Measurements from ENCODE around the gene LSM7.

The LSM7 gene

GRCh38 chr19:2338055-2338615, 9.7 kb upstream of the LSM7 start:
- DNase-seq, result no peak

- no peak for DNase-seq
Measured at GRCh38 chr19:2337329-2337707, 8.9 kb upstream of the LSM7 start.

DNA sequence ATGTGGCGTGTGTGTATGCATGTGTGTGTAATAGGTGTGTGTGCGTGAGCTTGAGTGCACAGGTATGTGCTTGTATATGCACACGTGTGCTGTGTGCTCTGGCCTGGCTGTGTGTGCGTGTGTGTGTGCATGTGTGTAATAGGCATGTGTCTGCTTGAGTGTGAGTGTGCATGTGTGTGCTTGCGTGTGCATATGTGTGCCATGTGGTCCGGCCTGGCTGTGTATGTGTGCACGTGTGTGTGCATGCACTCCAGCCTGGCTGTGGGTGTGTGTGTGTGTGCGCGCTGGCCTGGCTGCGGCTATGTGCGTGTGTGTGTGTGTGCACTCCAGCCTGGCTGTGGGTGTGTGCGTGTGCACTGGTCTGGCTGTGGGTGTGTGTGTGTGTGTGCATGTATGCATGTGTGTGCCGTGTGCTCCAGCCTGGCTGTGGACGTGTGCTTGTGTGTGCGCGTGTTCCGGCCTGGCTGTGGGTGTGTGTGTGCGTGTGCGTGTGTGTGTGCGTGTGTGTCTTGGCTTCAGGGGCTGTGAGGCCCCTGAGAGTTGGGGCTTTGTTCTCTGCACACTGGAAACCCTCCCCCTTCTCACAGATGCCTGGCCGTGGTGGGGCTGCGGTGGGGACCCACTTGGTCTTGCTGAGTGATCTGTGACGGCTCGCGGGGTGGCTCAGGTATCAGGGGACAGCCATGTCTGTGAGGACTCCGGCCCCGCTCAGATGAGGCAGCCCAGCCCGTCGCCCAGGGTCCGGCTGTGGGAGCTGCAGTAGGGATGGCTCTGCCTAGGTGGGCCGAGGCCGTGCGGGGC, 8.3 kb upstream of the LSM7 start:
- no peak for DNase-seq

GRCh38 chr19:2335848-2336247, 7.5 kb upstream of the LSM7 start:
- DNase-seq, result no peak

DNA sequence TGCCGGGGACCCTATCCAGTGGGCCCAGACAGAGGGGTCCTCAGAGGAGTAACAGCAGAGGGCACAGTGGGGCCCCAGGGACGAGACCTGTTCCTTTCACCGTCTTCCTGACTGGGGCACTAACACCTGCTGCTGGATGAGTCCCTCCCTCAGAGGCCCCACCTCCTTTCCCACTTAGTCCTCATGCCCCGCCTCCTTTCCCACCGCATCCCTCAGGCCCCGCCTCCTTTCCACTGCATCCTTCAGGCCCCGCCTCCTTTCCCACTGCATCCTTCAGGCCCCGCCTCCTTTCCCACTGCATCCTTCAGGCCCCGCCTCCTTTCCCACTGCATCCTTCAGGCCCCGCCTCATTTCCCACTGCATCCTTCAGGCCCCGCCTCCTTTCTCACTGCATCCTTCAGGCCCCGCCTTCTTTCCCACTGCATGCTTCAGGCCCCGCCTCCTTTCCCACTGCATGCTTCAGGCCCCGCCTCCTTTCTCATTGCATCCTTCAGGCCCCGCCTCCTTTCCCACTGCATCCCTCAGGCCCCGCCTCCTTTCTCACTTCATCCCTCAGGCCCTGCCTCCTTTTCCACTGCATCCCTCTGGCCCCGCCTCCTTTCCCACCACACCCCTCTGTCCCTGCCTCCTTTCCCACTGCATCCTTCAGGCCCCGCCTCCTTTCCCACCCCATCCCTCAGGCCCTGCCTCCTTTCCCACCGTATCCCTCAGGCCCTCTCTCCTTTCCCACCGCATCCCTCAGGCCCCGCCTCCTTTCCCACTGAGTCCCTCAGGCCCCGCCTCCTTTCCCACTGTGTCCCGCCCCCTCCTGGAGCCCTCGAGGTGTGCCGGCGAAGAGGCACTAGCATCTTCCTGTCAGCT, 6.8 kb upstream of the LSM7 start:
- no peak for DNase-seq

GRCh38 chr19:2334426-2334825, 6.0 kb upstream of the LSM7 start:
- DNase-seq, result no peak

DNA sequence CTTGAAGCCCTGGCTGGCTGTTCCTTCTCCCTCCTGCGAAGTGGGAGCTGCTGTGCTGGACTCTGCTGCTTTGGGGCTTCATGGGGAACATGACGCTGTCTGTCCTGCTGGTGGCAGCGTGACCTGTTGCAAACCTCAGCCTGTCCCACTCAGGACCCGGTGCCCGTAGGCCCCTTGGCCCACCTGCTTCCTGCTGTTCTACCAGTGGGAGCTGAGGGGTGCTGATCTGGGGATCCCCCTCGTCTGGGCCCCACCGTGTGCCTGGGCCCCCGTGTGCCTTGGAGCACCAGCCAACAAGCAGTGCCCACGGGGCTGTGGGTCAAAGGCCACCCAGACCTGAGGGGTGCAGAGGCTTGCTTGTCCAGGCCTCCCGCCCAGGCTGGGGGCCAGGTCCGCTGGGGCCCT, 5.4 kb upstream of the LSM7 start:
- peak in 1 of 2 experiments; percentile 26 for DNase-seq

DNA sequence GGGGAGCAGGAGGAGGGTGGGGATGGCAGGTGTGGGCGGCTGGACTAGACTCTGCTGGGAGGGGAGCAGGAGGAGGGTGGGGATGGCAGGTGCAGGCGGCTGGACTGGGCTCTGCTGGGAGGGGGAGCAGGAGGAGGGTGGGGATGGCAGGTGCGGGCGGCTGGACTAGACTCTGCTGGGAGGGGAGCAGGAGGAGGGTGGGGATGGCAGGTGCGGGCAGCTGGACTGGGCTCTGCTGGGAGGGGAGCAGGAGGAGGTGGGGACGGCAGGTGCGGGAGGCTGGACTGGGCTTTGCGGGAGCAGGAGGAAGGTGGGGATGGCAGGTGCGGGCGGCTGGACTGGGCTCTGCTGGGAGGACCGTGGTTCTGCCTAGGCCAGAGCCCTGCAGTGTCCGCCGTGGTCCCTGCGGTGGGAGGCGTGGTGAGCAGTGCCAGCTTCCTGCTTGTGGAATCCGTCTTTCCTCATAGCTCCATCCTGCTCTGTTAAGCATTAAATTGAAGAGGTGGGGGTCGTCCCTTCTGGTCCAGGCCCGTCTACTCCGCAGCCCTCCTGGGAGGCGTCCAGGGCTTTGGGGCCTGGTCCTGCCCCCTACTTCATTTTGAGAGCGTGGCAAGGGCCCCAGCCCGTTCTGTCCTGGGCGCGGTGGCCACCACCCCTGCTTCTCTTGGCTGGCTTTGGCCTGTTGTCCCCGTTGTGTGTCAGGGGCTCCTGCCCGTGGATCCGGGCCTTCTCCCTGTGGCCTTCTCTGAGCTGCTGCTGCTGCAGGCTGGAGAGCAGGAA, 4.8 kb upstream of the LSM7 start:
- peak; percentile 91 to 93 for DNase-seq

DNA sequence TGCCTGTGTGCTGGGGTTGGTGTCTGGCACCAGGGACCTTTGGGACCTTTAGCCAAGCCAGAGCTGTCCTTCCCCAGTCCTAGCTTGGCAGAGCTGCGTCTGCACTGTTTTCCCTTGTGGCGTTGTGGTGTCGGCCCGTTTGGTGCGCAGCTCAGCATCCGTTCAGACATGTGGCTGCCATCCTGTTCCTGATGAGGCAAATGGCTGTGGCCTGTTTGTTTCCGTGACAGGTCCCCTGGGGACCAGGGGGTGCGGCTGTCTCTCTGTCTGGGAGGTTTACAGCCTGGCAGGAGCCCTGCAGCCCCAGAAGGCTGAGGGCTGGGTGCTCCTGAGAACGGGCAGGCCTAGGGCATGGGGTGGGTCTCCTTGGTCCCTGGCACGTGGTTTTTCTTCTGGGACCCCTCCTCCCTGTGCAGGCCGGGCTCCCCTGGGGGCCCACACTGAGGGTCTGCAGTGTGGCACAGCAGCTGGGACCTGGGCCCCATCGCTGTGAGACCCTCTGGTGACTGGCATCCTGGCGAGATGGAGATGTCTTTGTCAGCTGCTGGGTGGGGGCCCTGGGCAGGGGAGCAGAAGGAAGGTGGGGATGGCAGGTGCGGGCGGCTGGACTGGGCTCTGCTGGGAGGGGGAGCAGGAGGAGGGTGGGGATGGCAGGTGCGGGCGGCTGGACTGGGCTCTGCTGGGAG, 4.1 kb upstream of the LSM7 start:
- DNase-seq, result peak; percentile 77 to 86

GRCh38 chr19:2331601-2332246, 3.3 kb upstream of the LSM7 start:
- no peak for DNase-seq

GRCh38 chr19:2330632-2331284, 2.4 kb upstream of the LSM7 start:
- peak in 1 of 2 experiments; percentile 62 for DNase-seq

DNA sequence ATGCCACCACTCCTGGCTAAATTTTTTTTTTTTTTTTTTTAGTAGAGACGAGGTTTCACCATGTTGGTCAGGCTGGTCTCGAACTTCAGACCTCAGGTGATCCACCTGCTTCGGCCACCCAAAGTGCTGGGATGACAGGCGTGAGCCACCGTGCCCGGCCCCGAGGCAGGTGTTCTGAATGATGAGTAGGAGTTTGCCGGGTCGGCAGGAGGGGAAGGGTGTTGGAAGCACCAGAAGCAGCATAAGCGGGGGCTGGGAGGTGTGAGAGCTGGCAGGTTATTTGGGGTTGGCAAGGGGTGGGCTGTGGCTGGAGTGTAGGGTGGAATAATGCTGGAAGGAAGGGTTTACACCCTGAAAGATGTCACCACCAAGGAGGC, 1.9 kb upstream of the LSM7 start:
- DNase-seq, result no peak

DNA sequence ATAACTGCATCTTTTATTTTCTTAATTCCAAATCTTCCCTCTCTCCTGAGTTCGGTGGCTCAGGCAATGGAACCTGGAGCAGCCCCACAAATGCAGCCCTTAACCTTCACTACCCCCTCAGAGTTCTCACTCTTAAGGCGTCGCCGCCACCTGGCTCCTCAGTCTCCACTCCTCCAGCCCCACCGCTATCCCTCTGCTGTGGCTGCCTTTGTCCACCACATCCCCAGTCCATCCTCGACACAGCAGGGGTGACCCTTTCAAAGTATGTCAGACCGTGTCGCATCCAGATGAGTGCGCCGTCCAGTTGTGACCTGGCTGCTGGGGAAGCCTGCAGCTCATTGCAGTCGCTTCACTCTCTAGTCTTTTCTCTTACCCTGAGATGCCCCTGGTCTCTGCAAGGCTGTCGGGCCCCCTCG, 1.1 kb upstream of the LSM7 start:
- DNase-seq, result no peak

DNA sequence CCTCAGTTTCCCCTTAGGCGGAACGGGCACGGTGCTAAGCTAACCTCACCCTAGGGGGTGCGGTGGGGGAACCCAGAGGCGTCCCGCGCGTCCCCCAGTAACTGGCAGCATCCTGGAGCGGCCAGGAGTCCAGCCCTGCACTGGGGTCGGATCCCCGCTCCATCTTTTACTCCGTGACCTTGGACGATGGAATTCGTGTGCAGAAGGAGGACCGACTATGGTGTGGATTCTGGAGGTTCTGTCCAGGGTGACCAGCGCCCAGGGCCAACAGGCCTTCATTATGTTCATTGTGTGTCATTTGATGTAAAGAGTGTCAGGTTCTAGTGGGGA, 728 bp upstream of the LSM7 start:
- no peak for DNase-seq

- peak; percentile 70 to 86 for DNase-seq
Measured at GRCh38 chr19:2327773-2328400, 499 bp downstream of the LSM7 start.

- DNase-seq, result no peak
Measured at GRCh38 chr19:2326699-2327360, 1.6 kb downstream of the LSM7 start.

DNA sequence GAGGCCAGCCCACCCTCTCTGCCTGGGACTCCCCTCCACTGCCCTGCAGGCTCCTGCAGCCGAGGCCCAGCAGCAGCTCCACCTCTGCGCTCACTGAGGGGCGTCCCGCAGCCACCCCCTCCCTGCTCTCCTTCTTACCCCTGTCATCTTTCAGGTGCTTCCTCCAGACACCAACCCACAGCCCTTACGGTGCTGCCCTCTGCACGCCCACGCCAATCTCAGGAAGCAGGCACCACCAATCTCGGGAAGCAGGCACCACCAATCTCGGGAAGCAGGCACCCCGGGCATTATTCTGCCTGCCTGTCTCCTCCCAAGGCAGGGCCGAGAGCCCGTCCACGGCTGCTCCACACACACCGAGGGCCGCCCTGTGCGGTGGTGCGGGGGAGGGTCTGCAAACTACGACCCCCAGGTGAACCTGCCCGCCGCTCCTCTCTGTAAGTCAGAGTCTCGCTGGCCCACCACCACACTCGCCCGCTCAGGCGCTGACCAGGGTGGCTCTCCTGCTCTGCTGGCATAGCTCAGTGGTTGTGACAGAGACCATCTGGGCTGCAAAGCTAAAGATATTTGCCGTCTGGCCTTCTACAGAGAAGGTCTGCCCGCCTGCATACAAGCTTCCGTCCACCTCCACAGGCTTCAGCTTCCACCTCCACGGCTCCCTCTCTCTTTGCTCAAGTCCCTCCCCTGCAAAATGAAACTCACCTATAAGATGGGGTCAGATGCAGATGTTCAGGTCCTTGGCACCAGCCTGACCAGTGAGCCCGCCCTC, 2.9 kb downstream of the LSM7 start:
- DNase-seq, result no peak

DNA sequence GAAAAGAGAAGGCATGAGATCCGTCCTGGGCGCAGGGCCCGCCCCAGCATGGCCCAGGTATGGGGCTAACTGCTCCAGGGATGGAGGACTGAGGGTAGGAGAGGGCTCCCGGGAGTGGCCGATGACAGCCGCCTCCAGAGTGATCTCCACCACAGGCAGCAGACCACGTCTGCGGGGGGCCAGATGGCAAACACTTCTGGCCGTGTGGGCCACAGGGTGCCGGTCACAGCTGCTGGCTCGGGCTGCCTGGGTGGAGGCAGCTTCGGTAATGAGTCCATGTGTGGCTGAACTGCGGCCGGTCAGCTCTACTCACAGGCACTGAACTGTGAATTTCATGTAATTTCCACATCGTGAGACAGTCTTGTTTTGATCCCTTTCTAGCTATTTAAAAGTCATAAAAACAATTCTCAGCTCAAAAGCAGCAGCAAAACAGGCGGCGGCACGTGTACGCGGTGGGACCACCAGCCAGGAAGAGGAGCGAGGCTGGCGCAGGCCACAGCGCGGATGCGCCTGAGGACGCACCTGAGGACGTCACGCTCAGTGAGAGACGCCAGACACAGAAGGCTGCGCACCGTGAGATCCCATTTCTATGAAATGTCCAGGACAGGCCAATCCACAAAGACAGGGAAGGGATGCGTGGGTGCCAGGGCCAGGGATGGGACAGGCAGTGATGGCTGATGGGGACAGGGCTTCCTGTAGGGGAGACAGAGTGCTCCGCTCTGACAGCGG, 4.0 kb downstream of the LSM7 start:
- DNase-seq, result no peak

- no peak for DNase-seq
Measured at GRCh38 chr19:2323707-2324106, 4.7 kb downstream of the LSM7 start.

Measured in NCI-H2081 (cell line).